Measurements from ENCODE around the gene CHST11.
A peak's percentile ranks its signal among the peaks of the same experiment; 100 is the strongest.

Gene CHST11

DNA sequence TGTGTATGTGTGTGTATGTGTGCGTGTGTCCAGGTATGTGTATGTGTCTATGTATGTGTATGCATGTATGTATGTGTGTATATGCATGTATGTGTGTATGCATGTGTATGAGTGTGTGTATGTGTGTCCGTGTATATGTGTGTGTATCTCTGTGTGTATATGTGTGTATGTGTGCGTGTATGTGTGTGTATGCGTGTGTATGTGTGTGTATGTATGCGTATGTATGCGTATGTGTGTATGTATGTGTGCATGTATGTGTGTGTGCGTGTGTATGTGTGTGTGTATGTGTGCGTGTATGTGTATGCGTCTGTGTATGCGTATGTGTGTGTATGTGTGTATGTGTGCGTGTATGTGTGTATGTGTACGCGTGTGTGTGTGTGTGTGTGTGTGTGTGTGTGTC lies 31.6 kb downstream of the CHST11 start (continued):
- TF ChIP-seq SP3 (tag by site-specific recombination; IDR thresholded peaks at IDR 0.05) (no peak), ZNF140 (tag by site-specific recombination; IDR thresholded peaks at IDR 0.05) (no peak), ZNF701 (tag by site-specific recombination; IDR thresholded peaks at IDR 0.05) (no peak), ZBTB7A (tag by site-specific recombination; IDR thresholded peaks at IDR 0.05; ENCODE audit: low read depth) (no peak), ZNF600 (tag by site-specific recombination; IDR thresholded peaks at IDR 0.05) (no peak), ZNF341 (tag by site-specific recombination; IDR thresholded peaks at IDR 0.05; ENCODE audit: low read depth) (no peak), ZNF596 (tag by site-specific recombination; IDR thresholded peaks at IDR 0.05) (no peak), ZBTB20 (tag by site-specific recombination; IDR thresholded peaks at IDR 0.05) (no peak), ZSCAN4 (tag by site-specific recombination; IDR thresholded peaks at IDR 0.05) (peak; percentile 94), ZNF513 (tag by site-specific recombination; IDR thresholded peaks at IDR 0.05) (no peak), ZNF138 (tag by site-specific recombination; IDR thresholded peaks at IDR 0.05; ENCODE audit: borderline replicate concordance) (no peak), ZSCAN30 (tag by site-specific recombination; IDR thresholded peaks at IDR 0.05) (no peak), ATF2 (tag by site-specific recombination; IDR thresholded peaks at IDR 0.05; ENCODE audit: low read depth) (no peak), ZNF639 (tag by site-specific recombination; IDR thresholded peaks at IDR 0.05) (no peak), ZNF114 (tag by site-specific recombination; IDR thresholded peaks at IDR 0.05) (no peak), ZNF354C (tag by site-specific recombination; IDR thresholded peaks at IDR 0.05; ENCODE audit: borderline replicate concordance, low read depth) (no peak), ZNF473 (tag by site-specific recombination; IDR thresholded peaks at IDR 0.05) (0 out of 2 replicates have a peak, but pooled peaks have one; percentile 68), ZNF2 (tag by site-specific recombination; IDR thresholded peaks at IDR 0.05) (no peak), ZNF398 (tag by site-specific recombination; IDR thresholded peaks at IDR 0.05) (no peak), ZNF610 (tag by site-specific recombination; IDR thresholded peaks at IDR 0.05; ENCODE audit: borderline replicate concordance) (no peak), GLI4 (tag by site-specific recombination; IDR thresholded peaks at IDR 0.05) (peak; percentile 43; the same call in 1 of the 2 replicates)
- TF ChIP-seq, protein P1, sequence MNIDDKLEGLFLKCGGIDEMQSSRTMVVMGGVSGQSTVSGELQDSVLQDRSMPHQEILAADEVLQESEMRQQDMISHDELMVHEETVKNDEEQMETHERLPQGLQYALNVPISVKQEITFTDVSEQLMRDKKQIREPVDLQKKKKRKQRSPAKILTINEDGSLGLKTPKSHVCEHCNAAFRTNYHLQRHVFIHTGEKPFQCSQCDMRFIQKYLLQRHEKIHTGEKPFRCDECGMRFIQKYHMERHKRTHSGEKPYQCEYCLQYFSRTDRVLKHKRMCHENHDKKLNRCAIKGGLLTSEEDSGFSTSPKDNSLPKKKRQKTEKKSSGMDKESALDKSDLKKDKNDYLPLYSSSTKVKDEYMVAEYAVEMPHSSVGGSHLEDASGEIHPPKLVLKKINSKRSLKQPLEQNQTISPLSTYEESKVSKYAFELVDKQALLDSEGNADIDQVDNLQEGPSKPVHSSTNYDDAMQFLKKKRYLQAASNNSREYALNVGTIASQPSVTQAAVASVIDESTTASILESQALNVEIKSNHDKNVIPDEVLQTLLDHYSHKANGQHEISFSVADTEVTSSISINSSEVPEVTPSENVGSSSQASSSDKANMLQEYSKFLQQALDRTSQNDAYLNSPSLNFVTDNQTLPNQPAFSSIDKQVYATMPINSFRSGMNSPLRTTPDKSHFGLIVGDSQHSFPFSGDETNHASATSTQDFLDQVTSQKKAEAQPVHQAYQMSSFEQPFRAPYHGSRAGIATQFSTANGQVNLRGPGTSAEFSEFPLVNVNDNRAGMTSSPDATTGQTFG (tag by site-specific recombination; IDR thresholded peaks at IDR 0.05; ENCODE audit: borderline replicate concordance) = no peak

Measured in HEK293 (cell line).